GM20000 (cell line): ENCODE measurements around the gene PPP2R5D.
"Not testable (repeated sequence)": the region's sequence is repeated elsewhere in the genome, so short reads cannot be mapped to it uniquely, and the experiment has no call there.

Experiments used
- DNase-seq: peaks from one replicate; pipeline ENCODE4 v3.0.0; 2012; ENCODE audit warnings: low spot score
- TF ChIP-seq, protein P1 (sequence below): IDR thresholded peaks from 2 replicates; pipeline ENCODE4 v1.5.1; 2012; ENCODE audit warnings: mild to moderate bottlenecking, control low read depth; ENCODE audit errors: extremely low read depth, missing control alignments

Gene PPP2R5D

DNA sequence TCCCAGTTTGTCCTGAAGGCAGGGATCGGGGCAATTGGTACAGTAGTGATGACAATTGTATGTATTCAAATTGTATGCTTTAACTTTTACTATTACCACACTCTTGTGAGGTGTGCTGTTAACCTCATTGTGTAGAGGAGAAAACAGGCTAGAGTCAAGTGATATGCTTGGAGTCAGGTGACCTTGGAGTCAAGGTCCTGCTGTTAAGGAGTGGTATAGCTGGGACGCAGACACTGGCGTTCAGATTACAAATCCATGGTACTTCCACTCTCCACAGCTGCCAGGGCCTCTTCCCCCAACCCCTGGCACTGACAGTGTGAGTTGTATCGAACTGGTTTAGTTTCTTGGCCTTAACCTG, 44.6 kb upstream of the PPP2R5D start:
- DNase-seq = no peak

DNA sequence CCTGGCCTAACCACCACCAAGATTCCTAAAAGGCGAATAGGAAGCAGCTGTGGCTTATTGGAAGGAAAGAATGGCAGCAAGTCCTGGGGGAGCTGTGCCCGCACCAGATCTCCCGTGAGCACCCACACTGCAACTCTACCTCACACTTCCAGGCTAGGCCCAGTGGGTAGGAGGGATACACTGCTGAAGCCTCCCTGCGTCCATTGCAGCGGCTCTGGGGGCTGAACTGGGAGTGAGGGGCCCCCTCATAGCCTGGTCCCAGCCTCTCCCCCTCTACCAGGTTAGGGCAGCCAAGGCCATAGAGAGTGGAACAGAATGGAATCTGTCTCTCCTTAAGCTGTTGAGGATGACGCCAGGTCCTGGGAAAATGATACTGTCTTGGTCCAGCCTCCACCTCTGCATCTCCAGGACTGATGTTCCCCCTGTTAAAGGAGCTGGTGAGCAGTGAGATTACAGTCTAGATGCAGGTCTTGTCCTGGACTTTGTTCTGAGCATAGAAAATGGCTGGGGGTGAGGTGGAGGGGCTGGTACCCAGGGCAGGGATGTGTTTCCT, 43.8 kb upstream of the PPP2R5D start:
- no peak for DNase-seq
- TF ChIP-seq, protein P1, sequence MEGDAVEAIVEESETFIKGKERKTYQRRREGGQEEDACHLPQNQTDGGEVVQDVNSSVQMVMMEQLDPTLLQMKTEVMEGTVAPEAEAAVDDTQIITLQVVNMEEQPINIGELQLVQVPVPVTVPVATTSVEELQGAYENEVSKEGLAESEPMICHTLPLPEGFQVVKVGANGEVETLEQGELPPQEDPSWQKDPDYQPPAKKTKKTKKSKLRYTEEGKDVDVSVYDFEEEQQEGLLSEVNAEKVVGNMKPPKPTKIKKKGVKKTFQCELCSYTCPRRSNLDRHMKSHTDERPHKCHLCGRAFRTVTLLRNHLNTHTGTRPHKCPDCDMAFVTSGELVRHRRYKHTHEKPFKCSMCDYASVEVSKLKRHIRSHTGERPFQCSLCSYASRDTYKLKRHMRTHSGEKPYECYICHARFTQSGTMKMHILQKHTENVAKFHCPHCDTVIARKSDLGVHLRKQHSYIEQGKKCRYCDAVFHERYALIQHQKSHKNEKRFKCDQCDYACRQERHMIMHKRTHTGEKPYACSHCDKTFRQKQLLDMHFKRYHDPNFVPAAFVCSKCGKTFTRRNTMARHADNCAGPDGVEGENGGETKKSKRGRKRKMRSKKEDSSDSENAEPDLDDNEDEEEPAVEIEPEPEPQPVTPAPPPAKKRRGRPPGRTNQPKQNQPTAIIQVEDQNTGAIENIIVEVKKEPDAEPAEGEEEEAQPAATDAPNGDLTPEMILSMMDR = no peak

More for the DNA sequence above, 44.6 kb upstream of the PPP2R5D start:
- TF ChIP-seq, protein P1 = no peak

DNA sequence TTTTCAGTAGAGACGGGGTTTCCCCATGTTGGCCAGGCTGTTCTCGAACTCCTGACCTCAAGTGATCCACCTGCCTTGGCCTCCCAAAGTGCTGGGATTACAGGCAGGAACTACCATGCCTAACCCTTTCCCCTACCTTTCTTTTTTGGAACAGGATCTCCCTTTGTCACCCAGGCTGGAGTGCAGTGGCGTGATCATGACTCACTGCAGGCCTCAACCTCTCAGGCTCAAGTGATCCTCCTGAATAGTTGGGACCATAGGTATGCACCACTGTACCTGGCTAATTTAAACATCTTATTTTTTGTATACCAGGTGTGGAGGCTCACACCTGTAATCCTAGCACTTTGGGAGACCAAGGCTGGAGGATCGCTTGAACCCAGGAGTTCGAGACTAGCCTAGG, 43.0 kb upstream of the PPP2R5D start:
- DNase-seq = not testable (repeated sequence)

DNA sequence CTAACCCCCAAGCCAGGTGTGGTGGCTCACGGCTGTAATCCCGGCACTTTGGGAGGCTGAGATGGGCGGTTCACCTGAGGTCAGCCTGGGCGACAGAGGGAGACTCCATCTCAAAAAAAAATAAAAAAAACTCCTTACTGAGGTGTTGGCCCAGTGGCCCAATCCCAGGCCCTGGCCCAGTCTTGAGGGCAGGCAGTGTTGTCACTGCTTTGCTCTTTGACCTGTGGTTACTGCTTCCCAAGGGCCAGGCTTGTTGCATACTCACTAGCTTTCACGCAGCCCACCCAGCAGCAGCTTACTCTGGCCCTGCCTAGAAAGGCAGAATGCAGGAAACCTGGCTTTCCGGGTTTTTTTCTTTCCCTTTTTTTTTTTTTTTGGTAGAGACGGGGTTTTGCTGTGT, 41.9 kb upstream of the PPP2R5D start:
- DNase-seq = no peak
- TF ChIP-seq, protein P1 = no peak

DNA sequence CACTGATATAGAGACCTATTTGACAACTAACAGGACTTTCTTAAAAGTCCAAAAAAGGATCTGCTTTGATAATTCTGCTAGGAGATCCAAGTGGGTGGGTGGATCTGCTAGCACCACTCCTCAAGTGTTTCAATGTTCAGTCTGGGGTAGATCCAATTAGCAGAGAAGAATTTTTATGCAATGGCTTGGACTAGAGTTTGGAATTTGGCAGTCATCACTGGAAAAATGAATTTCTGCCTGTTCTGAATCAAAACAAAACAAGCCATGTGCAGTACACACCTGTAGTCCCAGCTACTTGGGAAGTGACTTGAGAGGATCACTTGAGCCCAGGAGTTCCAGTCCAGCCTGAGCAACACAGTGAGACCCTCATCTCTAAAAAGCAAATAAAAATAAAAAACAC, 36.4 kb upstream of the PPP2R5D start:
- no peak for DNase-seq

DNA sequence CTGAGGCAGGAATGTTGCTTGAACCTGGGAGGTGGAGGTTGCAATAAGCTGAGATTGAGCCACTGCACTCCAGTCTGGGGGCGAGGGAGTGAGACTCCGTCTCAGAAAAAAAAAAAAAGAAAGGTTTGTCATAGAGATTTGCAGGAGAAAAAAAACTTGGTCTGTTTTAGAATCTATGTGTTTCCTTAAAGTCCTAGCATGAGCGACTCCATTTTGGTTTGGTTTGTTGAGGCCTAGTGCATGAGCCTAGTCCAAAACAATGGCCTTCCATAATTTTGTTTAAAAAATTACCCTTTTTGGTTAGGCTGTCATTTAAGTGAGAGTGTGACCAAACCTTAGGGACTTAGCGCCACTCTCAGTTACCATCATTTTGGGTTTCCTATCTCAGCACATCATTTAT, 32.0 kb upstream of the PPP2R5D start:
- TF ChIP-seq, protein P1 = no peak
- no peak for DNase-seq

More for the DNA sequence above, 36.4 kb upstream of the PPP2R5D start:
- TF ChIP-seq, protein P1 = no peak

DNA sequence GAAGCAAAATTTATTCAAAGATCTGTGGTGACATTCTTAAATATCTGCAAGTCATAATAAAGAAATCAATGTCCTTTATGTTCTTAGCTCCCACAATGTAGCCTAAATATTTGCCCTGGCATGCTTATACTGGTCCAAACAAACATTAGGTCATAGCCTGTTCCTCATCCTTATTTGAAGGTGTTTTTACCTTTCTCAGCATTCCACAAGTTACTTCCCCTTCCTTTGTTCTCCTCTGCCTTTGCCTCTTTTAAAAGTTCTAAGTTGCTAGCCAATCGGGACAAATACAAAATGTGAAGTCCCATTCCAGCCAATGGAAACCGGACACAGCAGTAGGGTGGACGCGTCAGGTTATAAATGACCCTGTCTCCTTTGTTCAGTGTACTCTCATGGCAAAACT, 30.0 kb upstream of the PPP2R5D start:
- DNase-seq = not testable (repeated sequence)

DNA sequence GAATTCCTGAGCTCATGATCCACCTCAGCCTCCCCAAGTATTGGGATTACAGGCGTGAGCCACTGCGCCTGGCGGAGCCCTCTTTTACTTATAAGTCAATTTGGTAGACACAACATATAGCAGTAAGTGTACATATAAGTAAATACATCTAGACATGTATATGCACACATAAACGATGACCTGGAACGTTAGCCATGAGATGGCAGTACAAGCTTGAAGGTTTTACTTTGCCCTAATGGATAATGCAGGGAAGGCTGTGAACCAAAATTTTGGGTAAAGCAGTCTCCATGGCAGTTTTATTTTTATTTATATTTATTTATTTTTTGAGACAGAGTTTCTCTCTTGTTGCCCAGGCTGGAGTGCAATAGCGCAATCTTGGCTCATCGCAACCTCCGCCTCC, 26.2 kb upstream of the PPP2R5D start:
- TF ChIP-seq, protein P1 = no peak
- DNase-seq = no peak

DNA sequence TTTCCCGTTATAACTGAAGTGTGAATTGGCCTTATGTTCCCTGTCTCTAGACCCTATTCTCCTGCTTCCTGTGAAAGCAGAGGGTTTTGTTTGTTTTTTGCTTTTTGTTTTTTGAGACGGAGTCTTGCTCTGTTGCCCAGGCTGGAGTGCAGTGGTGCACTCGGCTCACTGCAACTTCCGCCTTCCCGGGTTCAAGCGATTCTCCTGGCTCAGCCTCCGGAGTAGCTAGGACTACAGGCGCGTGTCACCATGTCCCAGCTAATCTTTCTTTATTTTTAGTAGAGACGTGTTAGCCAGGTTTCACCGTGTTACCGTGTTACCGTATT, 24.5 kb upstream of the PPP2R5D start:
- DNase-seq = no peak
- TF ChIP-seq, protein P1 = no peak
